H1 (cell line): ENCODE data around the gene UMOD.

ENCODE experiments used
- CTCF ChIP-seq, 3 experiments: IDR thresholded peaks; 1 replicate in 2 of 3; 2 replicates in 1 of 3; pipeline versions ENCODE4 v1.5.1 to v1.6.1; 2011; ENCODE audit warnings: low read length in 3 of 3, mild to moderate bottlenecking in 3 of 3, inconsistent platforms in 2 of 3, low read depth in 1 of 3, moderate library complexity in 1 of 3; ENCODE audit not compliant: insufficient read depth in 1 of 3; ENCODE audit errors: control extremely low read depth in 1 of 3
- JUND ChIP-seq: IDR thresholded peaks from 2 replicates; pipeline ENCODE4 v1.6.1; 2011; ENCODE audit warnings: mild to moderate bottlenecking, improper control_type of control experiment, low read length
- NRF1 ChIP-seq: IDR thresholded peaks from 2 replicates; pipeline ENCODE4 v1.6.1; 2011; ENCODE audit warnings: mild to moderate bottlenecking, low read depth, low read length, improper control_type of control experiment
- RXRA ChIP-seq: IDR thresholded peaks from 2 replicates; pipeline ENCODE4 v1.6.1; 2011; ENCODE audit warnings: low read depth, mild to moderate bottlenecking, low read length, moderate library complexity; ENCODE audit not compliant: insufficient read depth

- TF ChIP-seq NRF1 (no peak), CTCF (IDR thresholded peaks at IDR 0.05; ENCODE audit: control extremely low read depth in 1 of 3, insufficient read depth in 1 of 3, low read depth in 1 of 3, low read length in 3 of 3) (no peak), JUND (no peak), RXRA (no peak)
Observed at GRCh38 chr16:20307791-20308190, 44.7 kb downstream of the UMOD start.
